GM21737 (cell line): Measurements from ENCODE around the gene PBX3.

ENCODE experiments used
- ATAC-seq: cut with Tn5 transposase; IDR thresholded peaks from one replicate; pipeline ENCODE4 v1.9.1; 2021; ENCODE audit warnings: mild to moderate bottlenecking, moderate library complexity; ENCODE audit not compliant: unreplicated experiment

Gene PBX3

DNA sequence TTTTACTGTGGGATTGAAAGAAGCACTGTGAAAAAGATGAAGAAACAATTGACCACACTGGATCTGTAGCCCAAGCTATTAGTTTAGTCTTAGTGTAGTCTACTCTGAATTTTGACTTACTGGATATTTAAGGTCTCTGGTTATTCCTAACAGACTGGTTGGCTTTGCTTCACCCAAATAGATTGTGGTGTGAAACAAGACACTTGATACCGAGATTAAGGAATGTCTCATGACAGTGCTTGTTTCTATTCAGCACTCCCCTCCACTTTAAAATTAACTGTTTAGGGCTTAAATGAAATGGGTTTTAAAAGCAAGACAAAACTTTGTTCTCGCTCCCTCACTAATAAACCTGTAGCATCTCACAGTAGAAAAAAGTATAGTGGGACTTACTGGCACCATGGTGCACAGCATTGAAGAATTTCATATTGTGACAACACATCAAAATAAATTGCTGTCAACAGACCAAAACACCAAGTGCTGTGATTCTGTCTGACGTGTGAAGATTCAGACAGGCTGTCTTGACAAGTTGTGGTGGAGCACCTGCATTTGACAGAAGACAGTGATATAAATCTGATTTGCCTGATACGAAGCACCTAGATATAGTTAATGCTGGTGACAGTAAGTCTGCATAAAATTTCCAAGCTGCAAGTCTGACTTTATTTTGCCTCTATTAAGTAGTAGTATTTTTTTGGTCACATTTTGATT, 73.1 kb downstream of the PBX3 start:
- ATAC-seq = no peak

DNA sequence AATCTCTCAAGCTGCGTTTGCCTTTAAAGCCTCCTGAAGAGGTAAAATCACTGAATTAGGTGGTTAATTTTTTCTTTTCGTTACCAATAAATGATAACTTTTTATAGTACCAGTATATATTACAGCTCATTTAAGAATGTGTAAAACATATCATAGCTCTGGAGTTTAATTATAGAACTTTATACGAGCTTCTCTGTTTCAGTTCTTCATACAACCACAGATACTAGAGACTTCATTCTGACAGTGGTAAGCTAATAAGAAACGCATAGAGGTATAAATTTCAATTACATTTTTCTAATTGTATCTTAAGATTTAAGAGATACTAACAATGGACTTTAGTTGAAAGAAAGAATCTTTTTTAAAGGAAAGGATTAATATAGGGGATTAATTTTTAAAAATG, 73.9 kb downstream of the PBX3 start:
- no peak for ATAC-seq

DNA sequence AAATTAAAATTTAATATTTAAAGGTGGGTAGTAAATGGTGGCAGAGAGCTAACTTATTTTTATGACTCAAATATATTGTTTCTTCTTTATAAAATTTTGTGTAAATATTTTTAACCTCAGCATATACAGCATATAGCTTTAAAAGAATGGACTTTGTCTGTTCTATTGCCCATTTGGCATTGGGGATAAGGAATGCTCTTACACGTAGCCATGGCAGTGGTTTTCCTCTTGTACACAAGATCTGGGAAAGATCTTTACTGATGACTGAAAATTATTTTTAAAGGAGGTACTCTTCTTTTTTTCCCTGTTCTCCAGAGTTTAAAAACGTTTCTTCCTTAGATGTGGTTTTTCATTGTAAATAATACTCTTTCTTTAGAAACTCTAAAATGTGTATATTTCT, 75.0 kb downstream of the PBX3 start:
- ATAC-seq = no peak

DNA sequence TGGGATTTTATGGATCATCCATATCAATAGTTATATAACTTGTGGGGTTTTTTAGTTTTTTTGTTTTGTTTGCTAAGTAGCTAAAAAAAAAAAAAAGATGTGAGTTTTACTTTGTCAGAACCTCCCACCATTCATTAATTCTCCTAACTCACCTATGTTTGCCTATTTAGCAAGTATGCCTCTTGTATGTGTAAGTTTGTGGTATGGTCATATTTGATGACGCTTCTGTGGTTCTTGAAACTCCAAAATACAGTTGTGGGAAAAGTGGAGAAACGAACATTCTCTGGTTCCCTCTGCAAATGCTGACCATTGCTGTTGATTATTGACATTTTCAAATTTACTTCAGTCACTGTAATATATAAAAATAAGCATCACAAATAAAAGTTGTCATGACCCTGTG, 75.7 kb downstream of the PBX3 start:
- no peak for ATAC-seq

DNA sequence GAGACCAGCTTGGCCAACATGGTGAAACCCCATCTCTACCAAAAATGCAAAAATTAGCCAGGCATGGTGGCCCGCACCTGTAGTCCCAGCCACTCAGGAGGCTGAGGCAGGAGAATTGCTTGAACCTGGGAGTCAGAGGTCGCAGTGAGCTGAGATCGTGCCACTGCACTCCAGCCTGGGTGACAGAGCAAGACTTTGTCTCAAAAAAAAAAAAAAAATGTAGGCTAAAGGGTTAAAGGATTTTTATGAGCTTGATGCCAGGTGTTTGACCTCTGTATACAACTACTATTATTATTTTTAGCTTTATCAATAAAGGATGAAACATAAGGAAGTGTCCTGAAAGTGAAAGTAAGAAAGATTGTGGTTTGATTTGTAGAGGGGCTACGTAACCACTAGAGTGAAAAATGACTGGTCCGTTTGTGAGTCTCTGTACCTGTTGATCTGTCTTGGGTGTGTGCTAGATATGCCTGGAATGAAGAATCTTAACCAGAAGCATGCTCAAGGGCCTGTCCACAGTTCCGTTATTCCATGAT, 76.8 kb downstream of the PBX3 start:
- peak; percentile 51 for ATAC-seq

DNA sequence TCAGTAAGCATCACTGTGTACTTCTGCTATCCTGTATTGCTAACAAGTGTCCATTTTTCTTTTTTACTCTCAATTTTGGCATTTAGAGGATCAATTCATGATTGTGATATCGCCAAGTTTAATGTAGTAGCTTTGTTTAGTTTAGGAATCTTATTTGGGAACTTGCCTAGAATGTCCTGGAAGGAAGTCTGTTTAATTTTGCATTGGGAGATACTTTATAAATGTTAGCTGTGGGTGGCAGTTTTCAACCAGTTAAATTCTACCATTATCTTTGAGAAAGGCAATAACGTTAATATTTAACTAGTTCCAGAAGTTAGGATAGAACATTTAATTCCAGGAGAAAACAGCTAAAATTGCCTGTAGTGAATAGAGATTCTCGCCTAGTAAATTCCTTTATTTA, 78.6 kb downstream of the PBX3 start:
- no peak for ATAC-seq

DNA sequence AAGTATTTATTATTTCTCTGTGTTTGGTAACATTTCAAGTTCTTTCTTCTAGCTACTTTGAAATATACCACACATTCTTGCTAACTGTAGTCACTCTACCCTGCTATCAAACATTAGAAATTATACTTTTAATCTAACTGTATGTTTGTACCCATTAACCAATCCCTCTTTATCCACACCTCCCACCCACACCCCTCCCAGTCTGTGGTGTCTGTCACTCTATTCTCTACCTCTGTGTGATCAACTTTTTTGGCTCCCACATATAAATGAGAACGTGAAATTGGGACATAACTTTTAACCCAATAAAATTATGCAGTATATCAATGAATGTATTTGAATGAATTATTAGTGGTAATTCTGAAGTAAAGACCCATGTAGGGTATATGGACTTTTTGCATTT, 79.7 kb downstream of the PBX3 start:
- no peak for ATAC-seq

DNA sequence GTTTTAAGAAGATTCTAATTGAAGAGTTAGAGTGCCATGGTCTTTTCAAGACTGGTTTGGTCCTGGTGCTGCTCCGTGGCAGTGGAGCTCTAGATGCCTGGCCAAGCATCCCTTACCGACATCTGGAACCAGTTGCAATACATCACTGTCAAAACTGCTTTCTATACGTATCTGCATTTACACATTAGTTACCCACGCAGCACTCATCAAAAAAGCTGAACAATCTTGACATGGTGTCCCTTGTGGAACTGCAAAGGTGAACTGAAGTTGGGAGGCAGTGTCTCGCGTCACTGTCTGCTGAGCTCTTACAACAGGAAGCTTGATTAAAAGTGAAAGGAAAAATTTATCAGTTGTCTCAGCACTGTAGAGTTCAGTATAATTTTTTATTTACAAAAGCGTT, 82.6 kb downstream of the PBX3 start:
- peak; percentile 68 for ATAC-seq

DNA sequence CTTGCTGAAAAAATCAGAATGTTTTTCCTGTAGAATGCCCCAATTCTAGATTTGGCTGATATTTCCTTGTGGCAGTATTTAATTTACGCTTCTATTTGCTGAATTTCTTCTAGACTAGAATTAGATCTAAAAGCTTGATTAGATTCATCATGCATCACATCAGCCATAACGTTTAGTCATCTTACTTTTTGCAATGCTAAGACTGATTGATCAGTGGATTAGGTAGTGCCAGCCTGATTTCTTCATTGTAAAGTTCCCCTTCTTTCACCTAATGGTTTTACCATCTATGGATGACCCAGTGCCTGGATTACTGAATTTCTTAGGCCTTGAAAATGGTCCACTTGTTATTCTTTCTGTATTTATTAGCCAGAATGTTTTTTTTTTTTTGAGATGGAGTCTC, 83.9 kb downstream of the PBX3 start:
- ATAC-seq = no peak

DNA sequence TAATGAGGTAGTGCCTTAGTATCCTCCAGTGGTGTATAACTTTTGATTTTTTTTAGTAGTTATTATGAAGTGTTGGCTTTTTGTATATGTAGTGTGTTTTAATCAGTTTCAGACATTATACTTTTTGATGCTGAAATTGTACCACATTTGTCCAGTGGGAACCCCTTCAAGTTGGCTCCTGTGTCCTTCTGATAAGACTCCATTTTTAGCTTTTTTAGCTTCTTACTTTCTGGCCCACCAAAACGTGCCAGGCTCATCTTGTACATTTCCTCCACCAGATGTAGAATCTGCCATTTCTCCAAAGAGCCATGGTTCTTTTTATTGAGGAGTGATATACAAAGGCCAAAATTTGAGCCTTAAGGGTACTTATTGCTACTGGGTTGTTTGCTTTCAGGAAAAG, 84.4 kb downstream of the PBX3 start:
- no peak for ATAC-seq

DNA sequence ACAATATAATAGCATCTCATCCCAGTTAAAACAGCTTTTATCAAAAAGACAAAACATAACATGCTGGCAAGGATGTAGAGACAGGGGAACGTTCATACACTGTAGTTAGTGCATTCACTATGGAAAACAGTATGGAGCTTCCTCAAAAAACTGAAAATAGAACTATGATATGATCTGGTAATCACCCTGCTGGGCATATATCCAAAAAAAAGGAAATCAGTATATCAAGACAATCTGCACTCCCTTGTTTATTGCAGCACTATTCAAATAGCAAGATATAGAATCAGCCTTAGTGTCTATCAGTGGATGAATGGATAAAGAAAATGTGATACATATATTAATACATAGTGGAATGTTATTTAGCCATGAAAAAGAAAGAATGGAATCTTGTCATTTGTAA, 88.5 kb downstream of the PBX3 start:
- ATAC-seq = no peak

DNA sequence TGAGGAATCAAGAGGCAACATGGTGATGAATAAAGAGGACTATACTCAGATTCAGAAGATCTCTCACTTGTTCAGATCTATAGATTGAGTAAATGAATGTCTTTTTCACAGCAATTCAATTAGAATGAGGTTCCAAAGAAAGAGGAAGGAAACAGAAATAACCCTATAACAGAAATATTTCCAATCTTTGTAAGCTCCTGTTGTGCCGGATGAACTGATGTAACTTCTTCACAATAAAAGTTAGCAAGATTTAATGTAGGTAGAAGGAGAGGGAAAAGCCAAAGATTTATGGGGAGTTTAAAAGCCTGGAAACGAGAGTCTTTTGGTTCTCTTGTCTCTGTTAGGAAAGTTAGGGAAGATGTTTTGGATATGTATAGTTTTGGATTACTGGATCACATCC, 92.1 kb downstream of the PBX3 start:
- no peak for ATAC-seq

DNA sequence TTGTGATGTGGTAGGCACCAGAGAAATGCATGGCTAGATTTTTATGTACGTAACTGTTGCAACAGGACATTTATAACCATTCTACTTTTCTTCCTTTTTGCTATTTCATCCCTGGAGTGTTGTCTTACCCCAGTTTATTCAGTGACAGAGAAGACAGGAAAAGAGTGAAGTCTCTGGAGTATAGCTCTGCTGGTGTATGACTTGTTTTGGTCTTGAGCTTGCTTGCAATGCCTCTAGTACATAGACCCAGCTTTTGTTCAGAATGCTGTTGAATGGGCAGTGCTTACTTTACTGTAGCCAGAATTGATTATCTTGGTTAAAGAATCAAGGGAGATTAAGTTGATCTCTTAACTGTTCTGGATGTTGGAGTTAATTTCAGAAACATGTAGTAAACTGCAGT, 94.3 kb downstream of the PBX3 start:
- ATAC-seq = no peak

DNA sequence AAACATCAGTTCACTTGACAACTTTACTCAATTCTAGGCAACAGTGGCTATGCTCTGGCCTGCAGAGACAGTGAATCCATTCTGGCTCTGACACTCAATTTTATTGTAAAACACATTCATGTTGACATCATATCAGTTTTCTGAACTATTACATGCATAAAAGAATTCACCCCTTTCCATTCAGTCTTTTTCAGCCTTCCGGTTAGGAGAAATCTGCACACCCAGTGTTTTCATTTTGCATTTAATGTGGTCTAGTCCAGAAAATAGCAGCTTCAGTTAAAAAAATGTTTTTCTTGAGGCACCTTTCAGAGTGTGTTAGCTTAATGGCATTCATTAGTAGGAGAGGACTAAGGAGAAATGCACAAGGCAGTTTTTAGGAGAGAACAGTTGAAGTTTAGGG, 95.1 kb downstream of the PBX3 start:
- ATAC-seq = no peak

DNA sequence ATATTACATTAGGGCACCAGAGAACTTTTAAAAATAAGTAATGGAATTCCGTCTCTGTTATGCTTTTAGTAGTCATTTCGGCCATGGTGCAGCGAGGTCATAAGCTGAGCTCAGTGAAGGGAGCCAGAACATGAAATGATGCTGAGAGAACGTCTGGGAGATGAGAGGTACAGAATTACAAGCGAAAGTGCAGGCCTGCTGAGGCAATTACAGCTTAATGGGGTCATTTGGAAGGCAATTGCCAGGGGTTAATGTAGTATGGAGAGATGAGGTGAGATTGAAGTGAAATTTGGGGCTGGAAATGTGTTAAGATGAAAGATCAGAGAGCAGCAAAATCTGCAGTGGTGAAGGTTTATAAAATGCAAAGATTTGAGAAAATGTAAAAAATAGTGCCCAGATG, 96.5 kb downstream of the PBX3 start:
- no peak for ATAC-seq

DNA sequence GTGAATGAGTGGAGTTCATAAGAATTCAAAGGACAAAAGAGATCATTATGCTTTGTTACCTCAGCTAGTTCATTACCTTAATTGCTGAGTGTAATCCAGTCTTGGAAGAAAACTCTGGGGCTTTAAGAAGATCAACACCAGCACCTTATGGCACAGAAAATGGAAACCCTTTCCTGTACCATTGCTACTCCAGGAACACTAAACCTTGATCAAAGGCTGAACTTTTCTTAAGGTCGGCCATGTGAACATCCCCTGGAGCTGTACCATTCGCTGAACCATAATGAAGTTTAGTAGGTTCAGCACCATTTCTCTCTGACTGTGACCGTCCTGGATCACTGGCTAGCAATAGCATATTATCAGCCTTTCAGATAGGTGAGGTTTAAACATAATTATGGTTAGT, 97.4 kb downstream of the PBX3 start:
- ATAC-seq = no peak

DNA sequence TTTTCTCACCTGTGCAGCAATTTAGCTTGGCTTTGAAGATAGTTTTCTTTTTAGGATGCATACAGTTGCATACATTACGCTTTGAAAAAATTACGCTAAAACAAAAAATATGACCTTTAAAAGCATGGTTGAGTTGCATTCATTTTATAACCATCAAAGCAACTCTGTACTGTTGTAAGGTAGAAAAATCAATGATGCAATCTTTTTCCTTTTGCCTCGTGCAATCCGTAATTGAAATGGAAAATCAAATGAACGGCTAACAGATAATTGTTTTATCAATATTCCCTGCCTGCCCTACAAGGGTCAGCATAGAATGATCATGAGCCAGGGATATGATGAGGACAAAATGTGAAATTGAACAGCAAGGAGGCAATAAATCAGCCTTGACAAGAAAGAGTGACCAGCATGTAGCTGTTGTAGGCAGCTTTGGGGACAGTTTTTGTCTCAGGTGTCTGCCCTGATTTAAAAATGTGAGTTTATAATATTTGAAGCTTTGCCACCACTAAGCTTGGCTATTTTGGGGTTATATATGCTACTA, 98.2 kb downstream of the PBX3 start:
- ATAC-seq = no peak

DNA sequence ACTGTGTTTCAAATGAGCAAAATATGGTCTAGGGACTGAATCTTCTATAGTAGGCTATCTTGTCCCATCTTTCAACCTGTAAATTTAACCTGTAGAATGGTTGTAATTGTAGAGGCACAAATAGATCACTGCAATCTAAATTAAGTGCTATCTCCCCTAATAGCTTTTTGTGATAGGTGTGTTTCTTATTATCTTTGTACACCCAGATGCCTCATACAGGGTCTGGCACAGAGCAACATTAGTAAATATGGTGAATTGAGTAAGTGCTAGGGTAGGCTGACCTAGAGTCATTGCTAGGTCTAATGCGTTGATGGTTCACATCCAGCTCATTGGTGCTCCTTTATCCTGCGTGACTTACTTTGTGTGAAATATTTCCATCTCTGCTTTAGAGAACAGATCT, 100.6 kb downstream of the PBX3 start:
- no peak for ATAC-seq

DNA sequence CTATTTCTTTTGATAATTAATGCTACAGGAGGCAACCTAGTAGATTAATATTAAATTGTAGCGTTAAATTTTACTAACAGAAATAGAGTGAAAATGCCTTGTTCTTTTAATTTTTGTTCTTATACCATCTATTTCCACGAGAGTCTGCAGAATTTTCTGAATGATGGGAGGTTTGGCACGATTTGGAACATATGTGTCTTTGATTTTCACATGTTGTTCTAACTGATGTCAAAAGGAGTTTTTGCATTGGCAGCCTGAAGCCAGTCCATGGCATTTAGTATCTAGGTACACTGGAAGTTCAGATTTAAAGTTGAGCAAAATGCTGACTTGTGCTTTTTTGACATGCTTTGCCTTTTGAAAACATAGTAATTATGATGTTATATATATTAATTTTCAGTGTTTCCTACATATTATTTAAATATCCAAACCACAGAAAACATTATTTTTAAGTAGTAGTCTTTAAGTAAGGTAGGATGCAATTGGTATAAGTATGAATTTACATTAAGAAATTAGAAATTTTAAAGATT, 103.0 kb downstream of the PBX3 start:
- no peak for ATAC-seq

DNA sequence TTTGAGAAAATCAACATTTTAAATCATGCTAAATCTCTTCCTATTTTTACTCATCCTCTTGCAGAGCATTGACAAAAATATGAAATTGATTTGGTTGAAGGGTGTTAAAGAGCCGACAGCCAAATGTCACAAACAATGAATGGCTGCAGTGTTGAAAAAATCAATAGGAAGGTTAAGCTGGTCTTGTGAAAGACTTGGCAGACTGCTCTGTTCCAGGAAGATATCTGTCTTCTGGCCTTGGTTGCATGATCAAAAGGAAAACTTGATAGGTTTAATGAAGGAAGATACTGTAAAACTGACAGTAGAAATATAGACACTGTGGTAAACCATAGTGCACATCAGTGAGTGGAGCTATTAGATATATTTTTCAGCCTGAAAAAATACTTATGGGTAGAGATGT, 103.6 kb downstream of the PBX3 start:
- no peak for ATAC-seq

DNA sequence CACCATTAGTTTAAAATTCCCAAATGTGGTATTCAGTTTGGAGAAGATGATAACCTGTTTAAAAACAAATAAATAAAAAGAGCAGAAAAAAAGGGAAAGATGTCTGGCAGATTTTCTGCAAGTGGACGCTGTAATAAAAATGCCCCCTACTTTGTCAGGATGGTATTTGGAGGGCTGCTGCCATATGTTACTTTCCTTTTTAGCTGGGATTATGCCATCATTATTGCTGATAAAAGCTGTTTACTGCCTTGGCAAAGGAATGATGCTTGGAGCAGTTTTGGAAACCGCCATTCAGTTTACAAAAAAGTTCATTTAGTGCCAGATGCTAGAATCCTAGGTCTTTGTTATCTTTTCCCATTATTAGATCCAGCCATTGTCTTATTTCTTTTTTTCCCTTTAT, 104.8 kb downstream of the PBX3 start:
- ATAC-seq = no peak

DNA sequence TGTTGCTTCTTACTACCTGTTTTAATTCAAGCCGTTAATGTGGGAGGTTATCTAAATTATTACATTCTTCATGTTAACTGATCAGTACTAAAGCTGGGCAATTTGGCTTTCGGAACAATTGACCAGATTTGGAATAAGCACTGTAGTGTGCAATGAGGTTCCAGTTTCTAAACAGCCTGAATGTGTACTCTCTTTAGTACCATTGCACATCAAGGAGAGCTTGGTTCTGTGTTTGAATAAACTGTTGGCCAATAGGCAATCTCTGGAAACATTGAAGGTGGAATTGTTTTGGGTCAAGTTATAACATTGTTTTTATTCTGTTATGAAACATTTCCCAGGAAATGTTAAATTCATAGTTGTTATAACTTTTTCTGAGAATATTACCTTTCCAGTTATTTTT, 105.2 kb downstream of the PBX3 start:
- ATAC-seq = no peak
